Measurements from ENCODE around the gene LTBP3.

Gene LTBP3

DNA sequence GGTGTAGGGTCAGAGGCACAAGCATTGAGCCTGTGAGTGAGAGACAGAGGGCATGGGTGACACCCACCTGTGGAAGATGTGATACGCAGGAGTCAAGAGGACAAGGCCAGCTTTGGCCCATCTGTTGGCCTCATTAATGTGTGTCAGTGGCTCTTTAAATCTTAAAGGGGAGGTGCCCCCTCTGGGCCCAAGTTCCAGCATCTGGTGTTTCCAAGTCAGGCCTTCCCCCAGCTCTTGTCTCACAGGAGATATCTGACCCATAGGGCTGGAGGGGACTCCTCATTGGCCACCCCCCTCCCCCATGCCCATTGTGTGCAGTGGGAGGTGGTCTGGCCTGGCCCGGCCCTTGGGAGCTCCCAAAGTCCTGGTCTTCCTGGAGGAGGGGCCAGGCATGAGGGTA, 28.5 kb upstream of the LTBP3 start:
- Histone ChIP-seq H3K9me3 (ENCODE audit: control insufficient read depth, insufficient read depth, low read depth, low read length) (no peaks in the 10 kb centered on the region), H3K36me3 (ENCODE audit: control insufficient read depth in 2 of 2, insufficient read depth in 1 of 2, low read length in 2 of 2) (peaks cover 0 to 3% of the 10 kb centered on the region in 2 experiments; a peak in 1 of 3 replicates), H3K27ac (ENCODE audit: extremely low read depth, low read depth, low read length) (no peak overlapping the region), H3K4me3 (ENCODE audit: low read depth, low read length) (no peak overlapping the region), H3K4me1 (ENCODE audit: control insufficient read depth, insufficient read depth, low read length) (no peaks in the 10 kb centered on the region)
- TF ChIP-seq ZFP69B (tag by site-specific recombination; IDR thresholded peaks at IDR 0.05) (peak; percentile 75), ZNF501 (tag by site-specific recombination; IDR thresholded peaks at IDR 0.05) (no peak), ZNF24 (tag by site-specific recombination; IDR thresholded peaks at IDR 0.05) (no peak), SCRT2 (tag by site-specific recombination; IDR thresholded peaks at IDR 0.05) (0 out of 2 replicates have a peak, but pooled peaks have one; percentile 28), ZNF785 (tag by site-specific recombination; IDR thresholded peaks at IDR 0.05) (no peak), SP2 (tag by site-specific recombination; IDR thresholded peaks at IDR 0.05) (peak; percentile 34)
- TF ChIP-seq, protein P1, sequence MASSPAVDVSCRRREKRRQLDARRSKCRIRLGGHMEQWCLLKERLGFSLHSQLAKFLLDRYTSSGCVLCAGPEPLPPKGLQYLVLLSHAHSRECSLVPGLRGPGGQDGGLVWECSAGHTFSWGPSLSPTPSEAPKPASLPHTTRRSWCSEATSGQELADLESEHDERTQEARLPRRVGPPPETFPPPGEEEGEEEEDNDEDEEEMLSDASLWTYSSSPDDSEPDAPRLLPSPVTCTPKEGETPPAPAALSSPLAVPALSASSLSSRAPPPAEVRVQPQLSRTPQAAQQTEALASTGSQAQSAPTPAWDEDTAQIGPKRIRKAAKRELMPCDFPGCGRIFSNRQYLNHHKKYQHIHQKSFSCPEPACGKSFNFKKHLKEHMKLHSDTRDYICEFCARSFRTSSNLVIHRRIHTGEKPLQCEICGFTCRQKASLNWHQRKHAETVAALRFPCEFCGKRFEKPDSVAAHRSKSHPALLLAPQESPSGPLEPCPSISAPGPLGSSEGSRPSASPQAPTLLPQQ (tag by site-specific recombination; IDR thresholded peaks at IDR 0.05), result peak; percentile 76
- ChIA-PET POLR2A (interaction anchor here (1.0 to 1.8 kb wide), 5 partner anchors 9 to 28 kb away, joined by 3 to 8 read pairs (median 6); partner anchors contain the start of genes EHBP1L1, FAM89B, KCNK7 and PCNX3), CTCF (interaction anchor here (0.9 to 4.4 kb wide), 7 partner anchors 9 to 45 kb away, joined by 3 to 28 read pairs (median 3); partner anchors contain the start of genes EHBP1L1, FAM89B and KCNK7)

DNA sequence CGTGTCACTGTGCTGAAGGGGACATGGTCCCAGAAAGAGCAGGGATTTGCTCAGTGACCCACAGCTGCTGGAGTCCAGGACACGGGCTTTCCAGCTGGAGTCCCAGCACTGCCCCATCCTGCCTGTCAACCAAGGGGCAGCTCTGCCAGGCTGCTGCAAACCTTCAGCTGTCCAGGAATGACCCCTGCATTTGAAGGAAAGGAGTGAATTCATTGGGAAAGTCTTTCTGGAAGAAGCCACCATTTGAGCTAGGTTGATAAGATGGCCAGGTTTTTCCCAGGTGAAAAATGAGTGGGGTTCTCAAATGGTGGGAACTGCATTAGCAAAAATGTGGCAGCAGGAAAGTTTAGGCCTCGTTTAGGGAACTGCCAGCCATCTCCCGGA, 28.1 kb upstream of the LTBP3 start:
- TF ChIP-seq ZNF2 (tag by site-specific recombination; IDR thresholded peaks at IDR 0.05) (no peak), ZNF155 (tag by site-specific recombination; IDR thresholded peaks at IDR 0.05) (no peak), SP2 (tag by site-specific recombination; IDR thresholded peaks at IDR 0.05) (no peak), ZNF433 (tag by site-specific recombination; IDR thresholded peaks at IDR 0.05; ENCODE audit: low read depth) (no peak), ZBTB1 (tag by site-specific recombination; IDR thresholded peaks at IDR 0.05) (no peak), ZNF624 (tag by site-specific recombination; IDR thresholded peaks at IDR 0.05) (no peak), KLF7 (tag by site-specific recombination; IDR thresholded peaks at IDR 0.05; ENCODE audit: borderline replicate concordance) (no peak), ZNF404 (tag by site-specific recombination; IDR thresholded peaks at IDR 0.05) (no peak)
- TF ChIP-seq, protein P2, sequence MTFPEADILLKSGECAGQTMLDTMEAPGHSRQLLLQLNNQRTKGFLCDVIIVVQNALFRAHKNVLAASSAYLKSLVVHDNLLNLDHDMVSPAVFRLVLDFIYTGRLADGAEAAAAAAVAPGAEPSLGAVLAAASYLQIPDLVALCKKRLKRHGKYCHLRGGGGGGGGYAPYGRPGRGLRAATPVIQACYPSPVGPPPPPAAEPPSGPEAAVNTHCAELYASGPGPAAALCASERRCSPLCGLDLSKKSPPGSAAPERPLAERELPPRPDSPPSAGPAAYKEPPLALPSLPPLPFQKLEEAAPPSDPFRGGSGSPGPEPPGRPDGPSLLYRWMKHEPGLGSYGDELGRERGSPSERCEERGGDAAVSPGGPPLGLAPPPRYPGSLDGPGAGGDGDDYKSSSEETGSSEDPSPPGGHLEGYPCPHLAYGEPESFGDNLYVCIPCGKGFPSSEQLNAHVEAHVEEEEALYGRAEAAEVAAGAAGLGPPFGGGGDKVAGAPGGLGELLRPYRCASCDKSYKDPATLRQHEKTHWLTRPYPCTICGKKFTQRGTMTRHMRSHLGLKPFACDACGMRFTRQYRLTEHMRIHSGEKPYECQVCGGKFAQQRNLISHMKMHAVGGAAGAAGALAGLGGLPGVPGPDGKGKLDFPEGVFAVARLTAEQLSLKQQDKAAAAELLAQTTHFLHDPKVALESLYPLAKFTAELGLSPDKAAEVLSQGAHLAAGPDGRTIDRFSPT (tag by site-specific recombination; IDR thresholded peaks at IDR 0.05), result no peak
- TF ChIP-seq, protein P3, sequence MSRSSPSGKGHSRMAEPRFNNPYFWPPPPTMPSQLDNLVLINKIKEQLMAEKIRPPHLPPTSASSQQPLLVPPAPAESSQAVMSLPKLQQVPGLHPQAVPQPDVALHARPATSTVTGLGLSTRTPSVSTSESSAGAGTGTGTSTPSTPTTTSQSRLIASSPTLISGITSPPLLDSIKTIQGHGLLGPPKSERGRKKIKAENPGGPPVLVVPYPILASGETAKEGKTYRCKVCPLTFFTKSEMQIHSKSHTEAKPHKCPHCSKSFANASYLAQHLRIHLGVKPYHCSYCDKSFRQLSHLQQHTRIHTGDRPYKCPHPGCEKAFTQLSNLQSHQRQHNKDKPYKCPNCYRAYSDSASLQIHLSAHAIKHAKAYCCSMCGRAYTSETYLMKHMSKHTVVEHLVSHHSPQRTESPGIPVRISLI (tag by site-specific recombination; IDR thresholded peaks at IDR 0.05), result no peak
- TF ChIP-seq, protein P4, sequence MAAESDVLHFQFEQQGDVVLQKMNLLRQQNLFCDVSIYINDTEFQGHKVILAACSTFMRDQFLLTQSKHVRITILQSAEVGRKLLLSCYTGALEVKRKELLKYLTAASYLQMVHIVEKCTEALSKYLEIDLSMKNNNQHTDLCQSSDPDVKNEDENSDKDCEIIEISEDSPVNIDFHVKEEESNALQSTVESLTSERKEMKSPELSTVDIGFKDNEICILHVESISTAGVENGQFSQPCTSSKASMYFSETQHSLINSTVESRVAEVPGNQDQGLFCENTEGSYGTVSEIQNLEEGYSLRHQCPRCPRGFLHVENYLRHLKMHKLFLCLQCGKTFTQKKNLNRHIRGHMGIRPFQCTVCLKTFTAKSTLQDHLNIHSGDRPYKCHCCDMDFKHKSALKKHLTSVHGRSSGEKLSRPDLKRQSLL (tag by site-specific recombination; IDR thresholded peaks at IDR 0.05), result no peak
- TF ChIP-seq, protein P5, sequence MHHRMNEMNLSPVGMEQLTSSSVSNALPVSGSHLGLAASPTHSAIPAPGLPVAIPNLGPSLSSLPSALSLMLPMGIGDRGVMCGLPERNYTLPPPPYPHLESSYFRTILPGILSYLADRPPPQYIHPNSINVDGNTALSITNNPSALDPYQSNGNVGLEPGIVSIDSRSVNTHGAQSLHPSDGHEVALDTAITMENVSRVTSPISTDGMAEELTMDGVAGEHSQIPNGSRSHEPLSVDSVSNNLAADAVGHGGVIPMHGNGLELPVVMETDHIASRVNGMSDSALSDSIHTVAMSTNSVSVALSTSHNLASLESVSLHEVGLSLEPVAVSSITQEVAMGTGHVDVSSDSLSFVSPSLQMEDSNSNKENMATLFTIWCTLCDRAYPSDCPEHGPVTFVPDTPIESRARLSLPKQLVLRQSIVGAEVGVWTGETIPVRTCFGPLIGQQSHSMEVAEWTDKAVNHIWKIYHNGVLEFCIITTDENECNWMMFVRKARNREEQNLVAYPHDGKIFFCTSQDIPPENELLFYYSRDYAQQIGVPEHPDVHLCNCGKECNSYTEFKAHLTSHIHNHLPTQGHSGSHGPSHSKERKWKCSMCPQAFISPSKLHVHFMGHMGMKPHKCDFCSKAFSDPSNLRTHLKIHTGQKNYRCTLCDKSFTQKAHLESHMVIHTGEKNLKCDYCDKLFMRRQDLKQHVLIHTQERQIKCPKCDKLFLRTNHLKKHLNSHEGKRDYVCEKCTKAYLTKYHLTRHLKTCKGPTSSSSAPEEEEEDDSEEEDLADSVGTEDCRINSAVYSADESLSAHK (tag by site-specific recombination; IDR thresholded peaks at IDR 0.05), result no peak
- TF ChIP-seq, protein P6, sequence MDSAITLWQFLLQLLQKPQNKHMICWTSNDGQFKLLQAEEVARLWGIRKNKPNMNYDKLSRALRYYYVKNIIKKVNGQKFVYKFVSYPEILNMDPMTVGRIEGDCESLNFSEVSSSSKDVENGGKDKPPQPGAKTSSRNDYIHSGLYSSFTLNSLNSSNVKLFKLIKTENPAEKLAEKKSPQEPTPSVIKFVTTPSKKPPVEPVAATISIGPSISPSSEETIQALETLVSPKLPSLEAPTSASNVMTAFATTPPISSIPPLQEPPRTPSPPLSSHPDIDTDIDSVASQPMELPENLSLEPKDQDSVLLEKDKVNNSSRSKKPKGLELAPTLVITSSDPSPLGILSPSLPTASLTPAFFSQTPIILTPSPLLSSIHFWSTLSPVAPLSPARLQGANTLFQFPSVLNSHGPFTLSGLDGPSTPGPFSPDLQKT (IDR thresholded peaks at IDR 0.05; ENCODE audit: borderline replicate concordance, low read depth, low read length), result no peak
- TF ChIP-seq, protein P7, sequence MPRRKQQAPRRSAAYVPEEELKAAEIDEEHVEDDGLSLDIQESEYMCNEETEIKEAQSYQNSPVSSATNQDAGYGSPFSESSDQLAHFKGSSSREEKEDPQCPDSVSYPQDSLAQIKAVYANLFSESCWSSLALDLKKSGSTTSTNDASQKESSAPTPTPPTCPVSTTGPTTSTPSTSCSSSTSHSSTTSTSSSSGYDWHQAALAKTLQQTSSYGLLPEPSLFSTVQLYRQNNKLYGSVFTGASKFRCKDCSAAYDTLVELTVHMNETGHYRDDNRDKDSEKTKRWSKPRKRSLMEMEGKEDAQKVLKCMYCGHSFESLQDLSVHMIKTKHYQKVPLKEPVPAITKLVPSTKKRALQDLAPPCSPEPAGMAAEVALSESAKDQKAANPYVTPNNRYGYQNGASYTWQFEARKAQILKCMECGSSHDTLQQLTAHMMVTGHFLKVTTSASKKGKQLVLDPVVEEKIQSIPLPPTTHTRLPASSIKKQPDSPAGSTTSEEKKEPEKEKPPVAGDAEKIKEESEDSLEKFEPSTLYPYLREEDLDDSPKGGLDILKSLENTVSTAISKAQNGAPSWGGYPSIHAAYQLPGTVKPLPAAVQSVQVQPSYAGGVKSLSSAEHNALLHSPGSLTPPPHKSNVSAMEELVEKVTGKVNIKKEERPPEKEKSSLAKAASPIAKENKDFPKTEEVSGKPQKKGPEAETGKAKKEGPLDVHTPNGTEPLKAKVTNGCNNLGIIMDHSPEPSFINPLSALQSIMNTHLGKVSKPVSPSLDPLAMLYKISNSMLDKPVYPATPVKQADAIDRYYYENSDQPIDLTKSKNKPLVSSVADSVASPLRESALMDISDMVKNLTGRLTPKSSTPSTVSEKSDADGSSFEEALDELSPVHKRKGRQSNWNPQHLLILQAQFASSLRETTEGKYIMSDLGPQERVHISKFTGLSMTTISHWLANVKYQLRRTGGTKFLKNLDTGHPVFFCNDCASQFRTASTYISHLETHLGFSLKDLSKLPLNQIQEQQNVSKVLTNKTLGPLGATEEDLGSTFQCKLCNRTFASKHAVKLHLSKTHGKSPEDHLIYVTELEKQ (tag by site-specific recombination; IDR thresholded peaks at IDR 0.05; ENCODE audit: borderline replicate concordance), result no peak
- ChIA-PET CTCF (interaction anchor here (0.9 to 4.4 kb wide), 6 partner anchors 9 to 45 kb away, joined by 3 to 28 read pairs (median 6); partner anchors contain the start of genes EHBP1L1, FAM89B and KCNK7), POLR2A (interaction anchor here (1.0 to 1.8 kb wide), 4 partner anchors 9 to 29 kb away, joined by 3 to 8 read pairs (median 4); partner anchors contain the start of genes EHBP1L1, KCNK7 and PCNX3)

More for the DNA sequence above, 28.1 kb upstream of the LTBP3 start:
- Histone ChIP-seq H3K4me3 (ENCODE audit: low read depth, low read length) (no peak overlapping the region), H3K9me3 (ENCODE audit: control insufficient read depth, insufficient read depth, low read depth, low read length) (no peaks in the 10 kb centered on the region), H3K36me3 (ENCODE audit: control insufficient read depth in 2 of 2, insufficient read depth in 1 of 2, low read length in 2 of 2) (peaks cover 0 to 3% of the 10 kb centered on the region in 2 experiments; a peak in 1 of 3 replicates), H3K27ac (ENCODE audit: extremely low read depth, low read depth, low read length) (no peak overlapping the region), H3K4me1 (ENCODE audit: control insufficient read depth, insufficient read depth, low read length) (no peaks in the 10 kb centered on the region)

Data from HEK293 (cell line).